Right atrium auricular region (tissue), 2 donors: ENCODE data around the gene PDE6D. TPM values are rescaled to one million over a fixed set of nuclear protein-coding genes. Genes with fewer than 3 reads are reported as not detected.

Source experiments
- DNase-seq: peaks from one replicate; pipeline ENCODE4 v3.0.0-alpha.2; 2019; ENCODE audit warnings: low spot score
- H3K27ac ChIP-seq, 2 donors: fragments of 200-600 bp; sonication (generic); 1 replicate in 1 of 2; 2 replicates in 1 of 2; pipeline ENCODE4 v1.5.1; 2016 to 2019
- H3K27me3 ChIP-seq, 2 donors: fragments of 200-600 bp; sonication (generic); one replicate each; pipeline versions ENCODE4 v1.5.1 to v1.6.0; 2017 to 2019
- H3K36me3 ChIP-seq: fragments of 200-600 bp; sonication (generic); one replicate; pipeline ENCODE4 v1.5.1; 2016
- H3K4me1 ChIP-seq, 2 donors: fragments of 200-600 bp; sonication (generic); one replicate each; pipeline versions ENCODE4 v1.5.1 to v1.6.0; 2017 to 2019
- H3K4me3 ChIP-seq, 2 donors: fragments of 200-600 bp; sonication (generic); 1 replicate in 1 of 2; 2 replicates in 1 of 2; pipeline ENCODE4 v1.5.1; 2017 to 2019; ENCODE audit warnings: mild to moderate bottlenecking in 1 of 2, moderate library complexity in 1 of 2
- H3K9me3 ChIP-seq, 2 donors: fragments of 200-600 bp; sonication (generic); one replicate each; pipeline ENCODE4 v1.5.1; 2019
- total RNA-seq, 2 donors: library from RNA; depleted of rRNA; stranded (reverse); fragments of >200 nt; gene quantifications; one replicate each; pipeline ENCODE4 v1.1.0, GENCODE V29; 2016
- TF ChIP-seq, protein P1 (sequence below), 2 donors: fragments of 200-600 bp; sonication (generic); IDR thresholded peaks; one replicate each; pipeline ENCODE4 v1.5.1; 2019; ENCODE audit warnings: antibody characterized with exemption in 2 of 2

PDE6D gene
- total RNA-seq, 2 donors from 2014 or later = 17.5 to 20.3 TPM

DNA sequence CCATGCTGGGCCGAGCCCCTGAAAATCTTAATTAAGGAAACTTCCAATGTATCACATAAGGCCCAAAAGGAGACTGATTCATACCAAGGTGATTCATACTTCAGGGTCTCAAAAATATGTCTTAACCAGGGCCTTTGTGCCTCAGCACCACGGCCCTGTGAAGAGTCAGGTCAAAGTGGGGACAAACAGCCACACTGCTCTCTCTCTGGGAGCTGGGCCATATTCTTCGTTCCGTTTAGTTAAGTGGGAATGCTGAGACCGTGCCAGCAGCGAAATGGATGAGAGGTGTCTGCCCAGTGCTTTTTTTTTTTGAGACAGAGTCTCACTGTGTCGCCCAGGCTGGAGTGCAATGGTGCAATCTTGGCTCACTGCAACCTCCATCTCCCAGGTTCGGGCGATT, 82.1 kb downstream of the PDE6D start:
- DNase-seq = no peak
- no peak overlapping the region for H3K4me3 ChIP-seq
- H3K9me3 ChIP-seq = no peaks in the 10 kb centered on the region
- TF ChIP-seq, protein P1, sequence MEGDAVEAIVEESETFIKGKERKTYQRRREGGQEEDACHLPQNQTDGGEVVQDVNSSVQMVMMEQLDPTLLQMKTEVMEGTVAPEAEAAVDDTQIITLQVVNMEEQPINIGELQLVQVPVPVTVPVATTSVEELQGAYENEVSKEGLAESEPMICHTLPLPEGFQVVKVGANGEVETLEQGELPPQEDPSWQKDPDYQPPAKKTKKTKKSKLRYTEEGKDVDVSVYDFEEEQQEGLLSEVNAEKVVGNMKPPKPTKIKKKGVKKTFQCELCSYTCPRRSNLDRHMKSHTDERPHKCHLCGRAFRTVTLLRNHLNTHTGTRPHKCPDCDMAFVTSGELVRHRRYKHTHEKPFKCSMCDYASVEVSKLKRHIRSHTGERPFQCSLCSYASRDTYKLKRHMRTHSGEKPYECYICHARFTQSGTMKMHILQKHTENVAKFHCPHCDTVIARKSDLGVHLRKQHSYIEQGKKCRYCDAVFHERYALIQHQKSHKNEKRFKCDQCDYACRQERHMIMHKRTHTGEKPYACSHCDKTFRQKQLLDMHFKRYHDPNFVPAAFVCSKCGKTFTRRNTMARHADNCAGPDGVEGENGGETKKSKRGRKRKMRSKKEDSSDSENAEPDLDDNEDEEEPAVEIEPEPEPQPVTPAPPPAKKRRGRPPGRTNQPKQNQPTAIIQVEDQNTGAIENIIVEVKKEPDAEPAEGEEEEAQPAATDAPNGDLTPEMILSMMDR (IDR thresholded peaks at IDR 0.05) = no peak
- H3K36me3 ChIP-seq = no peaks in the 10 kb centered on the region
- no peaks in the 10 kb centered on the region for H3K27me3 ChIP-seq
- peaks cover 0 to 8% of the 10 kb centered on the region in 2 donors for H3K4me1 ChIP-seq
- H3K27ac ChIP-seq = peak overlapping the region; percentile 11 to 26

DNA sequence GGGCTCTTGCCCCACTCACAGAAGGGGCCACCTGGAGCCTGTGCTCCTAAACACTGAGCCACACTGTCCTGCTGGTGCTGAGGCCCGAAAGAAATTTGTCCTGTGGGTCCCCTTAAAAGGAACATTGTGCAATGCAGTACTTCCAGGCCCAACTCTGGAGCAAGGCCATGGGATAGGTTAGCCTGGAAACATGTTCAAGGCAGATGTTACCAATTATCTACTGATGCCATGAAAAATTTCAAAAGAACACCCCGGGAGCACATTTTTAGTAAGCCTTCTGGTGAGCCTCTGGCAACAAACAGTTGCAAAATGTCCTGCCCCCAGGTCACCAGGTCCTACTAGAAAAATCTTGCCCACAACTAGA, 85.1 kb downstream of the PDE6D start:
- Histone ChIP-seq H3K27ac (no peak overlapping the region), H3K36me3 (no peaks in the 10 kb centered on the region), H3K9me3 (no peaks in the 10 kb centered on the region), H3K4me3 (no peak overlapping the region), H3K27me3 (no peaks in the 10 kb centered on the region), H3K4me1 (no peaks in the 10 kb centered on the region)
- DNase-seq = no peak
- TF ChIP-seq, protein P1 (IDR thresholded peaks at IDR 0.05) = no peak

DNA sequence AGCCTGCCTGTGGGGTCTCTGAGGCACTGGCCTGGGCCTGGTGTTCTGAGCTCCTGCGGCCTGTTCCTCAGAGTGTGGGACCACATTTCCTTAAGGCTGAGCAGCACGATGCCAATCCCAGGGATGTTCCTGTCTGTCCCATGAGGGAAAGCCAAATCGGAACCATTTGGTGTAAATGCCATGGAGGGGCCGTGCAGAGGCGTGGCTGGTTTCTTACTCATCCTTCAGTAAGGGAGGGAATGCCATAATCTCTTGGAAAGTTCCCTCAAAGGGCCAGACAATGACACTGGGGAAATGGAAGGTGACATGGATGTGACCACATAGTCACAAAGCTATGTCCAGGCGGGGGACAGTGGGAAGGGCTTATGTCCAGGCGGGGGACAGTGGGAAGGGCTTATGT, 87.1 kb downstream of the PDE6D start:
- Histone ChIP-seq H3K9me3 (no peaks in the 10 kb centered on the region), H3K27me3 (no peaks in the 10 kb centered on the region), H3K4me1 (no peaks in the 10 kb centered on the region), H3K36me3 (no peaks in the 10 kb centered on the region), H3K4me3 (no peak overlapping the region), H3K27ac (no peak overlapping the region)
- no peak for DNase-seq
- TF ChIP-seq, protein P1 (IDR thresholded peaks at IDR 0.05) = no peak

DNA sequence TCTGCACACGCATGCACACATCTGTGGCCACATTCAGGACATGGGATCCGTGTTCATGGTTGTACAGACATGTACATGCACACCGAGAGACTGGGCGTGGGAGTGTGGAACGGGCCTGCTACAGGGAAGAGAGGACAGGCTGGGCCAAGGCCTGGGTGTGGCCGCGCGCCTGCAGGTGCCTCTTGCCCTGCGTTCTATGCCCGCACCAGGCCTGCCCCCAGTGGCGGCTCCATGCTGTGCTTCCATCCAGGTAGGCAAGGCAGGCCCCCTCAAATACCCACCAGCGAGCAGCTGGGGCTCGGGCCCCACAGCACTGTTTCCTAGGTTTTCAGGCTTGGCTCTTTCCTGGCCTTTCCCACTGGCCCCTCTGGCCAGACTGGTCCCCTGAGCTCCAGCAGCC, 88.2 kb downstream of the PDE6D start:
- H3K36me3 ChIP-seq = no peaks in the 10 kb centered on the region
- H3K27ac ChIP-seq = no peak overlapping the region
- no peaks in the 10 kb centered on the region for H3K27me3 ChIP-seq
- H3K4me1 ChIP-seq = no peaks in the 10 kb centered on the region
- TF ChIP-seq, protein P1 (IDR thresholded peaks at IDR 0.05) = no peak
- H3K9me3 ChIP-seq = no peaks in the 10 kb centered on the region
- no peak overlapping the region for H3K4me3 ChIP-seq
- DNase-seq = no peak

DNA sequence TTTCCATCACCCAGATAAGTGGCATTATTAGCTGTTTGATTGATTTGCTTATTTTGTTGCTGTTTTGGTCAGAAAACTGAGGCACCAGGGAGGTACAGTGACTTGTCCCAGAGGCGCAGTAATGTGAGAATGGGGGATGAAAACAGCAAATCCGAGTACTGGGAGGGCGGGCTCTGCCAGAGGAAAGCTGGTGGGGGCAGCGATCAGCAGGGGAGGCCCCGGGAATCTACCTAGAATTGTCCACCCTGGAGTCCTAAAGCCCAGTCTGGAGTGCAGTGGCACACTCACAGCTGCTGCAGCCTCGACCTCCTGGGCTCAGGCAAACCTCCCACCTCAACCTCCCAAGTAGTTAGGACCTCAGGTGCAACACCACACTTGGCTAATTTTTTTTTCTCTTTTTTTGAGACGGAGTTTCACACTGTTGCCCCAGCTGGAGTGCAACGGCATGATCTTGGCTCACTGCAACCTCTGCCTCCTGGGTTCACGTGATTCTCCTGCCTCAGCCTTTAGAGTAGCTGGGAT, 89.8 kb downstream of the PDE6D start:
- TF ChIP-seq, protein P1 (IDR thresholded peaks at IDR 0.05) = no peak
- no peaks in the 10 kb centered on the region for H3K9me3 ChIP-seq
- peaks cover 0 to 6% of the 10 kb centered on the region in 2 donors for H3K4me1 ChIP-seq
- no peaks in the 10 kb centered on the region for H3K36me3 ChIP-seq
- no peaks in the 10 kb centered on the region for H3K27me3 ChIP-seq
- no peak overlapping the region for H3K27ac ChIP-seq
- no peak overlapping the region for H3K4me3 ChIP-seq
- no peak for DNase-seq
